Gastrocnemius medialis (tissue), 4 donors: ENCODE data around the gene CIROP.
"Not testable (repeated sequence)": the region's sequence is repeated elsewhere in the genome, so short reads cannot be mapped to it uniquely, and the experiment has no call there.

Source experiments
- POLR2A ChIP-seq, 2 donors: fragments of 450-650 bp; IDR thresholded peaks; one replicate each; pipeline ENCODE4 v1.6.1; 2017; ENCODE audit warnings: antibody characterized with exemption in 2 of 2, mild to moderate bottlenecking in 2 of 2, moderate library complexity in 2 of 2
- TF ChIP-seq, protein P1 (sequence below), 5 experiments: fragments of 450-650 bp in 3 of 5; fragments of 200-600 bp in 2 of 5; sonication (generic) in 2 of 5; IDR thresholded peaks in 4 of 5; conservative IDR thresholded peaks in 1 of 5; 1 replicate in 4 of 5; 2 replicates in 1 of 5; pipeline ENCODE4 v1.5.1; 2016 to 2019; ENCODE audit warnings: antibody characterized with exemption in 5 of 5, mild to moderate bottlenecking in 3 of 5, moderate library complexity in 3 of 5

DNA sequence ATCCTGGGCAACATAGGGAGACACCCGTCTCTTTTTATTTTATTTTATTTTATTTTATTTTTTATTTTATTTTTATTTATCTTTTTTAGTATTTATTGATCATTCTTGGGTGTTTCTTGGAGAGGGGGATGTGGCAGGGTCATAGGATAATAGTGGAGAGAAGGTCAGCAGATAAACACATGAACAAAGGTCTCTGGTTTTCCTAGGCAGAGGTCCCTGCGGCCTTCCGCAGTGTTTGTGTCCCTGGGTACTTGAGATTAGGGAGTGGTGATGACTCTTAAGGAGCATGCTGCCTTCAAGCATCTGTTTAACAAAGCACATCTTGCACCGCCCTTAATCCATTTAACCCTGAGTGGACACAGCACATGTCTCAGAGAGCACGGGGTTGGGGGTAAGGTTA, 2.8 kb upstream of the CIROP start:
- TF ChIP-seq, protein P1, sequence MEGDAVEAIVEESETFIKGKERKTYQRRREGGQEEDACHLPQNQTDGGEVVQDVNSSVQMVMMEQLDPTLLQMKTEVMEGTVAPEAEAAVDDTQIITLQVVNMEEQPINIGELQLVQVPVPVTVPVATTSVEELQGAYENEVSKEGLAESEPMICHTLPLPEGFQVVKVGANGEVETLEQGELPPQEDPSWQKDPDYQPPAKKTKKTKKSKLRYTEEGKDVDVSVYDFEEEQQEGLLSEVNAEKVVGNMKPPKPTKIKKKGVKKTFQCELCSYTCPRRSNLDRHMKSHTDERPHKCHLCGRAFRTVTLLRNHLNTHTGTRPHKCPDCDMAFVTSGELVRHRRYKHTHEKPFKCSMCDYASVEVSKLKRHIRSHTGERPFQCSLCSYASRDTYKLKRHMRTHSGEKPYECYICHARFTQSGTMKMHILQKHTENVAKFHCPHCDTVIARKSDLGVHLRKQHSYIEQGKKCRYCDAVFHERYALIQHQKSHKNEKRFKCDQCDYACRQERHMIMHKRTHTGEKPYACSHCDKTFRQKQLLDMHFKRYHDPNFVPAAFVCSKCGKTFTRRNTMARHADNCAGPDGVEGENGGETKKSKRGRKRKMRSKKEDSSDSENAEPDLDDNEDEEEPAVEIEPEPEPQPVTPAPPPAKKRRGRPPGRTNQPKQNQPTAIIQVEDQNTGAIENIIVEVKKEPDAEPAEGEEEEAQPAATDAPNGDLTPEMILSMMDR (IDR thresholded peaks at IDR 0.05 in 4 of 5, conservative IDR thresholded peaks at IDR 0.05 in 1 of 5): not testable (repeated sequence)
- TF ChIP-seq POLR2A (IDR thresholded peaks at IDR 0.05): not testable (repeated sequence)
